ENCODE data around the gene KAT6B. TPM values are rescaled to one million over a fixed set of nuclear protein-coding genes. Genes with fewer than 3 reads are reported as not detected.

Gene KAT6B
- polyA plus RNA-seq, 2 donors, result 4.7 to 6.7 TPM

DNA sequence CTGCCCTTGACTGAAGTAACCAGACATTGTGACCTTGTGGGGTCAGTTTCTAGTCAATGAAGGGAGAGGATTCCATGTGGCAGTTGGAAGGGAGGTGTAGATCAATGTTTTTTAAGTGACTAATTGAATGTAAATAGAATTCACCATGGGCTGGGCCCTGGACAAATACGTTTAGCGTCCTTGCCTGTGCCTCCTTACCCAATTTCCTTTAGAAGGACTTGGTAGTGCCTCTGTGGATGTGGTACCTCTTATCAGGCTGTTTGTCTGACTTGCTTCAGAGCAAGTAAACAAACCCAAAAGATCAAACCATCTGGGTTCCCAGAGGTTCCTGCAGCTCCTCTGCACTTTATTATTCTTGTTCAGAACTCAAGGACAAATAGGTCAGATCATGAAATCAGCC lies 4.3 kb upstream of the KAT6B start:
- H3K36me3 ChIP-seq (ENCODE audit: control insufficient read depth in 2 of 2, insufficient read depth in 2 of 2, low read length in 1 of 2), result no peaks in the 10 kb centered on the region
- H3K9me3 ChIP-seq (ENCODE audit: control insufficient read depth in 2 of 2, insufficient read depth in 1 of 2, low read depth in 1 of 2, low read length in 1 of 2), result no peaks in the 10 kb centered on the region
- H3K27ac ChIP-seq (ENCODE audit: low read depth in 2 of 2, low read length in 1 of 2), result no peak overlapping the region
- no peaks in the 10 kb centered on the region for H3K27me3 ChIP-seq (ENCODE audit: control insufficient read depth in 1 of 2, insufficient read depth in 2 of 2, low read length in 2 of 2)
- peaks cover 0 to under 1% of the 10 kb centered on the region in 2 donors for H3K4me1 ChIP-seq (ENCODE audit: control insufficient read depth in 2 of 2, insufficient read depth in 2 of 2, low read length in 1 of 2)
- WGBS, 2 donors, result 68 to 89% methylated on average over 2 of the region's 2 CpGs
- no peak overlapping the region for H3K4me3 ChIP-seq (ENCODE audit: low read depth in 1 of 2, low read length in 2 of 2)

DNA sequence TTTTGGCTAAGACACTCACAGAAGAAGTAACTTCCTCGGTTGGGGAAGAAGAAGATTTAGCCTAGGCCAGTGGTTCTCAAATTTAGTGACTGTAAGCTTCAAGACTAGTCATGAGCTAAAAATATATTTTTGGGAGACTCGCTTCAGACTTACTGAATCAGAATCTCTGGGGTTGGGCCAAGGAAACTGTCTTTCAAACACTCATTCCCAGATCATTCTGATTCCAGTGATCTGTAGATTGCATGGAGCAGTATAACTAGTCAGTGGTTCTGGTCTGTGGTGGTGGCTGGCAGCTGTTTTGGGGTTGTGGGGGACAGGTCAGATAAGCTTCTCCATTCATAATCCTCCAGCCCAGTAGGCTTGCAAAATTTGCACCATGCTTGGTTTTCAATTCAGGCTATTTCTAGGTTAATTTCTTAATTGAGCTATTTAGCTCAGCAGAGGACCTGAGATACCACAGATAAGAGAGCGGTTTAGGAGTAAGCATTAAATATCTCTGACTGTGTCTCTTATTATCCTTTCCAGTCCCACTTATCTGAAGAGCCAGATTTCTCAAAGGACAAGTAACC lies 3.8 kb upstream of the KAT6B start:
- no peaks in the 10 kb centered on the region for H3K36me3 ChIP-seq (ENCODE audit: control insufficient read depth in 2 of 2, insufficient read depth in 2 of 2, low read length in 1 of 2)
- no peaks in the 10 kb centered on the region for H3K27me3 ChIP-seq (ENCODE audit: control insufficient read depth in 1 of 2, insufficient read depth in 2 of 2, low read length in 2 of 2)
- H3K9me3 ChIP-seq (ENCODE audit: control insufficient read depth in 2 of 2, insufficient read depth in 1 of 2, low read depth in 1 of 2, low read length in 1 of 2), result no peaks in the 10 kb centered on the region
- no peak overlapping the region for H3K27ac ChIP-seq (ENCODE audit: low read depth in 2 of 2, low read length in 1 of 2)
- 60 to 64% methylated on average over 3 of the region's 3 CpGs for WGBS, 2 donors
- no peak overlapping the region for H3K4me3 ChIP-seq (ENCODE audit: low read depth in 1 of 2, low read length in 2 of 2)
- peaks cover 0 to 2% of the 10 kb centered on the region in 2 donors for H3K4me1 ChIP-seq (ENCODE audit: control insufficient read depth in 2 of 2, insufficient read depth in 2 of 2, low read length in 1 of 2)

DNA sequence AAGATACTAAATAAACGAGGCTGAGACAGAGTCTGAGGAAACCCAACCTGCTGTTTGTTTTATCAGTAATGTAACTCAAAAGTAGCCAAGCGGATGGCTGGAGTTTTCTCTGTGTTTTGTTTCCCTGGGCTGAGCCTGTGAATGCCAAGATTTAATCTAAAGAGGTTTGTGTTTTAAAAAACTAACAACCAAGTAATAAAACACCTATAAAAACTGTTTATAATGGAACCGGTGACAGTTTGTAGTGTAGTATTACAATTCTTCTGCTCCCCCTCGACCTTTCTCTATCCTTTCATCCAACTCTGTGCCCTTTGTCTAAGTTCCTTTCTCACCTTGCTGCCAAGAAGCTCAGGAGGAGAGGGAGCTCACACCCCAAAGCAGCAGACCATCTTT lies 2.6 kb upstream of the KAT6B start:
- Histone ChIP-seq H3K9me3 (ENCODE audit: control insufficient read depth in 2 of 2, insufficient read depth in 1 of 2, low read depth in 1 of 2, low read length in 1 of 2) (no peaks in the 10 kb centered on the region), H3K27me3 (ENCODE audit: control insufficient read depth in 1 of 2, insufficient read depth in 2 of 2, low read length in 2 of 2) (no peaks in the 10 kb centered on the region), H3K4me1 (ENCODE audit: control insufficient read depth in 2 of 2, insufficient read depth in 2 of 2, low read length in 1 of 2) (peaks cover 0 to 5% of the 10 kb centered on the region in 2 donors), H3K4me3 (ENCODE audit: low read depth in 1 of 2, low read length in 2 of 2) (no peak overlapping the region), H3K36me3 (ENCODE audit: control insufficient read depth in 2 of 2, insufficient read depth in 2 of 2, low read length in 1 of 2) (no peaks in the 10 kb centered on the region), H3K27ac (ENCODE audit: low read depth in 2 of 2, low read length in 1 of 2) (peak overlapping the region; percentile 86 to 88)
- WGBS, 2 donors, result 37 to 45% methylated on average over 4 of the region's 4 CpGs

DNA sequence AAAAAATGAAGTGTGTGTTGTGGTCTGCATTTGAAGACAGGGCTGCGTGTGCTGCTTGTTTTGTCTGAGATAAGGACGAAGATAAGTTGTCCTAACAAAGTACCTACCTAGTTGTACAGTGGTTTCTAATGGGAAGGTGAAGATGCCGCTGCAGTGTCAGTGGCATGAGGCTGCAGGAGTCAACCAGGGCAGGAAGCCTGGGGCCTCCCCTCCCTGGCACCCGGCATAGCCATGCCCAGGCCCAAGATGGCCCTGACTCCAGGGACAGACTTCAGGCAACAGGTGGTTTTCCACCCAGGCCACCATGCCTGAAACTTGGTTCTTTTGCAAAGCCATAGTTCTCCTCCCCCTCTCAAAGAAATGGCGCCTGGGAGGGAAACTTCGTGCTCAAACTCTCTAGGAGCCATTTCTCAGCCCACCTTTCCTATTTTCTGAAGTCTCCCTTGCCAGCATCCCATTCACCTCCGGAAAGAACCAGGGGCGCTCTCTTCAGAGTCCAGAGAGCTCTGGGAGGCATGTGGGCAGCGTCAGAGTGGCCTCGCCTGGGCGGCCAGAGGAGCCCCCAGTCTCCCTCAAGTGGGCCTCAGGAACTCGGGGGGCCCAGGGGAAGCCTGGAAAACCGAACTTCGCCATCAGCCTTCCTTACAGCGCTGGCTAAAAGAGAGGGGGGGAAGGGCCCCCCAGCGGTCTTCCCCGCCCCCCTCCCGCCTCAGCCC lies 2.1 kb upstream of the KAT6B start:
- Histone ChIP-seq H3K27ac (ENCODE audit: low read depth in 2 of 2, low read length in 1 of 2) (peak overlapping the region; percentile 86 to 88), H3K4me1 (ENCODE audit: control insufficient read depth in 2 of 2, insufficient read depth in 2 of 2, low read length in 1 of 2) (peaks cover 0 to 5% of the 10 kb centered on the region in 2 donors), H3K9me3 (ENCODE audit: control insufficient read depth in 2 of 2, insufficient read depth in 1 of 2, low read depth in 1 of 2, low read length in 1 of 2) (no peaks in the 10 kb centered on the region), H3K4me3 (ENCODE audit: low read depth in 1 of 2, low read length in 2 of 2) (peak overlapping the region; percentile 66 to 97), H3K27me3 (ENCODE audit: control insufficient read depth in 1 of 2, insufficient read depth in 2 of 2, low read length in 2 of 2) (no peaks in the 10 kb centered on the region), H3K36me3 (ENCODE audit: control insufficient read depth in 2 of 2, insufficient read depth in 2 of 2, low read length in 1 of 2) (no peaks in the 10 kb centered on the region)
- 45 to 49% methylated on average over 18 of the region's 18 CpGs for whole genome bisulfite sequencing, 2 donors

DNA sequence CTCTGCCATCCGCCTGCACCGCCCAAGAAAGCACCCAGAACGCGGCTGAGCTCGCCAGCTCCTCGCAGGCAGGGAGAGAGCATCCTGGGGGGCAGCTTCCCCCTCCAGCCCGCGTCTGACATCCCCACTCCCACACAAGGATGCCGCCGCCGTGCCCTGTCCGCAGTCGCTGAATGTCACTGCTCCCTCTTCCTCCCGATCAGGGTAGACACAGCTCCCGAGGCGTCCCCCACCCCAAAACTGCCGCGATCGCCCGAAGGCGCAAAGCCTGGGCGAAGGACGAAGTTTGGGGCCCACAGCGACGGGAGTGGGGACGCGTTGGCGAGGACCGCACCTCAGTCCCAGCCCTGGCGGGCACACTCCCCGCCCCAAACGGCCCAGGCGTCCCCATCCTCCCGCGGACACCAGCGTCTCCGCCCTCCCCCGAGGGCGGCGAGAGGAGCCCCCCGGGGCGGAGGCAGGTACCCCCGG lies 1.5 kb upstream of the KAT6B start:
- no peaks in the 10 kb centered on the region for H3K36me3 ChIP-seq (ENCODE audit: control insufficient read depth in 2 of 2, insufficient read depth in 2 of 2, low read length in 1 of 2)
- WGBS, 2 donors, result 0 to 1% methylated on average over 32 to 43 of the region's 43 CpGs
- H3K9me3 ChIP-seq (ENCODE audit: control insufficient read depth in 2 of 2, insufficient read depth in 1 of 2, low read depth in 1 of 2, low read length in 1 of 2), result no peaks in the 10 kb centered on the region
- H3K27ac ChIP-seq (ENCODE audit: low read depth in 2 of 2, low read length in 1 of 2), result peak overlapping the region; percentile 86 to 88
- peak overlapping the region; percentile 66 to 97 for H3K4me3 ChIP-seq (ENCODE audit: low read depth in 1 of 2, low read length in 2 of 2)
- no peaks in the 10 kb centered on the region for H3K27me3 ChIP-seq (ENCODE audit: control insufficient read depth in 1 of 2, insufficient read depth in 2 of 2, low read length in 2 of 2)
- H3K4me1 ChIP-seq (ENCODE audit: control insufficient read depth in 2 of 2, insufficient read depth in 2 of 2, low read length in 1 of 2), result peaks cover 0 to 5% of the 10 kb centered on the region in 2 donors

DNA sequence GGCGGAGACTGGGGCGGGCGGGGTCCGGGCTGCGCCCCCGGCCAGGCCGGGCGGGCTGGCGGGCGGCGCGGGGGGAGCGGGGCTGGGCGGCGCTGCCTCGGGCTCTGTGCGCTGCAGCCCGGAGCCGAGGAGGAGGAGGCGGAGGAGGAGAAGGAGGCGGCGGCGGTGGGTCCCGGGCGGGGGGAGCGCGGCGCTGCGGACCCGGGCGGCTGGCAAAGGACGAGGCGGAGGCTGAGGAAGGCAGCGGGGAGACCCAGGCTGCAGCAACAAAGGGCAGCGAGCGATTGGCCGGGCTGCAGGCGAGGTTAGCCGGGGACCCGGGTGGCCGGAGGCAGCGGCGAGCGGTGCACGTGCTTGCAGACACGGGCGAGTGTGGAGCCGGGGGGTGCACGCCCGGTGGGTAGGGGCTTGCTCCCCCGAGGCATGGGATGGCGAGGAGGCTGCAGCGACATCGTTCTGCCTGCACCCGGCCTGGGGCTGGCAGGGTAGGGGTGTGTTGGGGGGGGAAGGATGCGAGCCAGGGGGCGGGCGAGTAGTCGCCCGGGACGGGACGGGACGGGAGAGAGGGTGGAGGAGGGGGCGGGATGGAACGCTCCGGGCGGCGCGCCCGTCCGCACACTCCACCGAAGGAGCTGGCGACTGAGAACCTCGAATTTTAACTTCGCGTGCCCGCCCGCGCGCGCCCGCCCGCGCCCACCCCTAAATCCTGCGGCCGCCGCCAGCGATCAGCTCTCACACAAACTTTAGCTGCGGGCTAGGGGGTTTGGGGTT lies 844 bp upstream of the KAT6B start:
- peak overlapping the region; percentile 66 to 97 for H3K4me3 ChIP-seq (ENCODE audit: low read depth in 1 of 2, low read length in 2 of 2)
- H3K27me3 ChIP-seq (ENCODE audit: control insufficient read depth in 1 of 2, insufficient read depth in 2 of 2, low read length in 2 of 2), result no peaks in the 10 kb centered on the region
- WGBS, 2 donors, result 0 to 1% methylated on average over 48 to 89 of the region's 89 CpGs
- H3K4me1 ChIP-seq (ENCODE audit: control insufficient read depth in 2 of 2, insufficient read depth in 2 of 2, low read length in 1 of 2), result peaks cover 0 to 5% of the 10 kb centered on the region in 2 donors
- H3K9me3 ChIP-seq (ENCODE audit: control insufficient read depth in 2 of 2, insufficient read depth in 1 of 2, low read depth in 1 of 2, low read length in 1 of 2), result no peaks in the 10 kb centered on the region
- H3K36me3 ChIP-seq (ENCODE audit: control insufficient read depth in 2 of 2, insufficient read depth in 2 of 2, low read length in 1 of 2), result no peaks in the 10 kb centered on the region
- H3K27ac ChIP-seq (ENCODE audit: low read depth in 2 of 2, low read length in 1 of 2), result peak overlapping the region; percentile 86 to 88

DNA sequence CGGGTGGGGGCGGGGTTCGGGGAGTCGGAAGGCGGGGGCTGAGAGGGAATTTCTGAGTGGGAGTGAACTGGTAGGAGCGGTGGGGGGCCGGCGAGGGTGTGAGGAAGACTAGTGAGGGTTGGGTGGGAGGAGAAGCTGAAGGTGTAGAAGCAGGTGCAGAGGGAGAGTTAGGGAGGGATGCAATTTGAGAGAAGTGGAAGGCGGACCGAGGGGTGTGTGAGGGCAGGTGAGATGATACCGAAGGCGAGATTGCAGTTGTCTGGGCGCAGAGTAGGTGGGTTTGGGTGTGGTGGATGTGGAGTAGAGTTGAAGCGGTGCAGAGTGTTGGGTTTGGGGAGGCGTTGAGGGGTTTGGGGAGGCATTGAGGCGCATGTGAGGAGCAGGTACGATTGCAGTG lies 643 bp downstream of the KAT6B start:
- H3K27ac ChIP-seq (ENCODE audit: low read depth in 2 of 2, low read length in 1 of 2), result peak overlapping the region; percentile 84 to 89
- 4 to 6% methylated on average over 17 of the region's 17 CpGs for WGBS, 2 donors
- peaks cover 0 to 5% of the 10 kb centered on the region in 2 donors for H3K4me1 ChIP-seq (ENCODE audit: control insufficient read depth in 2 of 2, insufficient read depth in 2 of 2, low read length in 1 of 2)
- peak overlapping the region; percentile 66 to 68 for H3K4me3 ChIP-seq (ENCODE audit: low read depth in 1 of 2, low read length in 2 of 2)
- H3K27me3 ChIP-seq (ENCODE audit: control insufficient read depth in 1 of 2, insufficient read depth in 2 of 2, low read length in 2 of 2), result no peaks in the 10 kb centered on the region
- H3K36me3 ChIP-seq (ENCODE audit: control insufficient read depth in 2 of 2, insufficient read depth in 2 of 2, low read length in 1 of 2), result no peaks in the 10 kb centered on the region
- no peaks in the 10 kb centered on the region for H3K9me3 ChIP-seq (ENCODE audit: control insufficient read depth in 2 of 2, insufficient read depth in 1 of 2, low read depth in 1 of 2, low read length in 1 of 2)

DNA sequence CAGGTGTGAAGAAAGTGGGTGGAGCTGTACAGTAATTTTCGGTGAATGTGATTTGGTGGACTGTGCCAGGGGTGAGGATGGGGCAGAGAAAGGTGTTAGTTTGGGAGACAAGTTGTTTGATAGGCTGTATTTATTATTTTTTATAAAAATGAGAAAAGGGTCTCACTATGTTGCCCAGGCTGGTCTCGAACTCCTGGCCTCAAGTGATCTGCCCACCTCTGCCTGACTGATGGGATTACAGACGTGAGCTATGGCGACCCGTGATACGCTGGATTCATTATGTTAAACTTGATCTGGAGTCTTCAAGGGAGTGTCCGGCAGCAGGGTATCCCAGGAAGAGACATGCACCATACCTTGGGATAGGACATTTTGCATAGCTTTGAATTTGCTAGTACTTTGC lies 1.3 kb downstream of the KAT6B start:
- 83 to 87% methylated on average over 7 of the region's 7 CpGs for WGBS, 2 donors
- no peaks in the 10 kb centered on the region for H3K27me3 ChIP-seq (ENCODE audit: control insufficient read depth in 1 of 2, insufficient read depth in 2 of 2, low read length in 2 of 2)
- no peaks in the 10 kb centered on the region for H3K36me3 ChIP-seq (ENCODE audit: control insufficient read depth in 2 of 2, insufficient read depth in 2 of 2, low read length in 1 of 2)
- peak overlapping the region in 1 of 2 donors; percentile 29 for H3K27ac ChIP-seq (ENCODE audit: low read depth in 2 of 2, low read length in 1 of 2)
- H3K4me1 ChIP-seq (ENCODE audit: control insufficient read depth in 2 of 2, insufficient read depth in 2 of 2, low read length in 1 of 2), result peaks cover 0 to 5% of the 10 kb centered on the region in 2 donors
- peak overlapping the region in 1 of 2 donors; percentile 66 for H3K4me3 ChIP-seq (ENCODE audit: low read depth in 1 of 2, low read length in 2 of 2)
- no peaks in the 10 kb centered on the region for H3K9me3 ChIP-seq (ENCODE audit: control insufficient read depth in 2 of 2, insufficient read depth in 1 of 2, low read depth in 1 of 2, low read length in 1 of 2)

DNA sequence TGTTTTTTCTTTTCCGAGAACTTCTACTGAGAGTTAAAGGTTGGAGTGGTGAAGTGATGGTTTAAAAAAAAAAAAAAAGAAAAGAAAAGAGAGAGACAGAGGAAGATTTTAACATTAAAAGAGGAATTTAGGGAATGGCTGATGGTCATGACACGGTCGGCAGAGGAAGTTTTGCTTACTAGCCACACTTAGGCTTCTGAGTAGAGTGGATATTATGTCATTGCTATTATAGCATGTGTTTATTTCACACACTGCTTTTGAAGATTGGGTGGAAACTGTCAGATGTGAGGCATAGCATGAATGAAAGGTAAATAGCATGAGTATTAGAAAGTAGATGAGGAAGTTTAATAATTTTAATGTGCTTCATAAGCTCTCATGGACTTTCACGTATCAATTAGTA lies 2.5 kb downstream of the KAT6B start:
- Histone ChIP-seq H3K27me3 (ENCODE audit: control insufficient read depth in 1 of 2, insufficient read depth in 2 of 2, low read length in 2 of 2) (no peaks in the 10 kb centered on the region), H3K4me3 (ENCODE audit: low read depth in 1 of 2, low read length in 2 of 2) (no peak overlapping the region), H3K36me3 (ENCODE audit: control insufficient read depth in 2 of 2, insufficient read depth in 2 of 2, low read length in 1 of 2) (no peaks in the 10 kb centered on the region), H3K4me1 (ENCODE audit: control insufficient read depth in 2 of 2, insufficient read depth in 2 of 2, low read length in 1 of 2) (peaks cover 0 to 5% of the 10 kb centered on the region in 2 donors), H3K9me3 (ENCODE audit: control insufficient read depth in 2 of 2, insufficient read depth in 1 of 2, low read depth in 1 of 2, low read length in 1 of 2) (no peaks in the 10 kb centered on the region), H3K27ac (ENCODE audit: low read depth in 2 of 2, low read length in 1 of 2) (no peak overlapping the region)
- WGBS, 2 donors, result 52 to 66% methylated on average over 4 of the region's 4 CpGs
